Stomach (tissue), 9 donors: ENCODE data around the gene OLFM1. TPM values are rescaled to one million over a fixed set of nuclear protein-coding genes. Genes with fewer than 3 reads are reported as not detected.

Experiments used
- DNase-seq, 2 donors: peaks; one replicate each; pipeline versions ENCODE4 v3.0.0 to v3.0.0-alpha.2; 2013 to 2019
- H3K27ac ChIP-seq, 5 donors: fragments of 200-600 bp in 4 of 5; sonication (generic) in 4 of 5; one replicate each; pipeline ENCODE4 v1.5.1; 2013 to 2019; ENCODE audit warnings: mild to moderate bottlenecking in 1 of 5, moderate library complexity in 1 of 5
- H3K27me3 ChIP-seq, 3 donors: fragments of 200-600 bp; sonication (generic); one replicate each; pipeline ENCODE4 v1.5.1; 2017 to 2019; ENCODE audit warnings: mixed run types in 1 of 3
- H3K36me3 ChIP-seq, 4 donors: fragments of 200-600 bp; sonication (generic); 1 replicate in 3 of 4; 2 replicates in 1 of 4; pipeline ENCODE4 v1.5.1; 2016 to 2019
- H3K4me1 ChIP-seq, 4 donors: fragments of 200-600 bp; sonication (generic); one replicate each; pipeline ENCODE4 v1.5.1; 2016 to 2019
- H3K4me3 ChIP-seq, 4 donors: fragments of 200-600 bp; sonication (generic) in 3 of 4; one replicate each; pipeline ENCODE4 v1.5.1; 2016 to 2019; ENCODE audit warnings: mild to moderate bottlenecking in 1 of 4
- H3K9me3 ChIP-seq, 4 donors: fragments of 200-600 bp; sonication (generic); one replicate each; pipeline ENCODE4 v1.5.1; 2016 to 2019
- CTCF ChIP-seq, 7 experiments: fragments of 450-650 bp in 4 of 7; fragments of 200-600 bp in 3 of 7; sonication (generic) in 3 of 7; IDR thresholded peaks; one replicate each; pipeline ENCODE4 v1.5.1; 2016 to 2019; ENCODE audit warnings: antibody characterized with exemption in 7 of 7, control low read depth in 2 of 7, mild to moderate bottlenecking in 1 of 7
- EP300 ChIP-seq: sonication (generic); formaldehyde crosslinking; IDR thresholded peaks from one replicate; pipeline ENCODE4 v1.6.1; 2017; ENCODE audit warnings: antibody characterized with exemption
- POLR2A ChIP-seq, 4 donors: fragments of 450-650 bp; IDR thresholded peaks; one replicate each; pipeline ENCODE4 v1.6.1; 2016; ENCODE audit warnings: antibody characterized with exemption in 4 of 4, control low read depth in 2 of 4, mild to moderate bottlenecking in 1 of 4, moderate library complexity in 1 of 4
- POLR2AphosphoS5 ChIP-seq, 3 donors: sonication (generic); formaldehyde crosslinking; IDR thresholded peaks; one replicate each; pipeline ENCODE4 v1.6.1; 2016; ENCODE audit warnings: antibody characterized with exemption in 3 of 3
- WGBS, 5 donors: extraction: QIAGEN DNeasy Blood & Tissue Kit in 3 of 5; methylation state at CpG; one replicate each; pipeline versions ENCODE4 v1.1.5 to v1.1.7; 2013 to 2018; 5-methylcytosine and 5-hydroxymethylcytosine counted together
- intact Hi-C: fragments of 100-400 bp; cut with DNase I; formaldehyde crosslinking; loops from one replicate; pipeline ENCODE4 v1.15.1; 2023; ENCODE audit warnings: low total_unique reads
- polyA plus RNA-seq, 3 donors: library from polyadenylated mRNA; stranded (reverse); fragments of 200-250 nt; gene quantifications; one replicate each; pipeline ENCODE4 v1.2.3, GENCODE V29; 2013
- total RNA-seq, 5 donors: library from RNA; depleted of rRNA; stranded (reverse); fragments of >200 nt; gene quantifications; one replicate each; pipeline versions ENCODE4 v1.1.0 to v1.2.3, GENCODE V29; 2014 to 2016
- donor health status: healthy with polysubstance abuse.
- donor health status: Bipolar disorder and iron deficiency.
- donor health status: healthy.

The OLFM1 gene
- total and polyA plus RNA-seq, 8 donors, result 0.29 to 58.3 (median 10.5) TPM; not detected in 1

GRCh38 chr9:135100725-135101410 is 13.4 kb downstream of the OLFM1 start:
- intact Hi-C loops, result no loop called here
- Histone ChIP-seq H3K9me3 (no peaks in the 10 kb centered on the region), H3K4me3 (no peak overlapping the region), H3K4me1 (peaks cover 0 to 20% (median 6%) of the 10 kb centered on the region in 4 donors), H3K27me3 (peaks cover 0 to 66% (median 8%) of the 10 kb centered on the region in 3 donors), H3K36me3 (peaks cover 0 to 10% (median 3%) of the 10 kb centered on the region in 4 donors), H3K27ac (no peak overlapping the region)
- DNase-seq, result no peak
- 78 to 89% (median 82%) methylated on average over 10 of the region's 10 CpGs for WGBS, 5 donors
- TF ChIP-seq EP300 (no peak), CTCF (IDR thresholded peaks at IDR 0.05) (no peak), POLR2A (IDR thresholded peaks at IDR 0.05) (no peak), POLR2AphosphoS5 (IDR thresholded peaks at IDR 0.05) (no peak)

- H3K27ac ChIP-seq, result no peak overlapping the region
- H3K4me3 ChIP-seq, result no peak overlapping the region
- TF ChIP-seq POLR2A (IDR thresholded peaks at IDR 0.05) (no peak), POLR2AphosphoS5 (IDR thresholded peaks at IDR 0.05) (no peak), EP300 (no peak), CTCF (IDR thresholded peaks at IDR 0.05) (no peak)
- DNase-seq, result no peak
- WGBS, 5 donors, result 70 to 84% (median 79%) methylated on average over 8 to 11 of the region's 11 CpGs
- intact Hi-C loops, result no loop called here
- H3K36me3 ChIP-seq, result peaks cover 0 to 7% (median under 1%) of the 10 kb centered on the region in 4 donors
- H3K9me3 ChIP-seq, result no peaks in the 10 kb centered on the region
- H3K4me1 ChIP-seq, result peaks cover 0 to 20% (median 6%) of the 10 kb centered on the region in 4 donors
- peaks cover 0 to 72% (median 13%) of the 10 kb centered on the region in 3 donors for H3K27me3 ChIP-seq
Observed at GRCh38 chr9:135101486-135101885, 14.0 kb downstream of the OLFM1 start.

GRCh38 chr9:135101926-135102325 is 14.5 kb downstream of the OLFM1 start:
- Histone ChIP-seq H3K36me3 (peaks cover 0 to 5% (median 0%) of the 10 kb centered on the region in 4 donors), H3K4me3 (no peak overlapping the region), H3K9me3 (no peaks in the 10 kb centered on the region), H3K4me1 (peaks cover 0 to 20% (median 6%) of the 10 kb centered on the region in 4 donors), H3K27ac (no peak overlapping the region), H3K27me3 (peaks cover 0 to 77% (median 13%) of the 10 kb centered on the region in 3 donors)
- no peak for DNase-seq
- intact Hi-C loops, result no loop called here
- TF ChIP-seq POLR2A (IDR thresholded peaks at IDR 0.05) (no peak), EP300 (no peak), POLR2AphosphoS5 (IDR thresholded peaks at IDR 0.05) (no peak), CTCF (IDR thresholded peaks at IDR 0.05) (no peak)
- WGBS, 5 donors, result 73 to 96% (median 82%) methylated on average over 6 to 8 of the region's 8 CpGs

- Histone ChIP-seq H3K4me1 (peaks cover 0 to 20% (median 6%) of the 10 kb centered on the region in 4 donors), H3K27me3 (peaks cover 0 to 80% (median 13%) of the 10 kb centered on the region in 3 donors), H3K27ac (no peak overlapping the region), H3K4me3 (no peak overlapping the region), H3K36me3 (peaks cover 0 to 5% (median 0%) of the 10 kb centered on the region in 4 donors), H3K9me3 (no peaks in the 10 kb centered on the region)
- WGBS, 5 donors, result 83 to 93% (median 88%) methylated on average over 12 of the region's 12 CpGs
- no peak for DNase-seq
- TF ChIP-seq CTCF (IDR thresholded peaks at IDR 0.05) (no peak), EP300 (no peak), POLR2AphosphoS5 (IDR thresholded peaks at IDR 0.05) (no peak), POLR2A (IDR thresholded peaks at IDR 0.05) (no peak)
- intact Hi-C loops, result no loop called here
Observed at GRCh38 chr9:135102331-135102730, 14.9 kb downstream of the OLFM1 start.
